CD14-positive monocyte (primary cell): ENCODE data around the gene EPSTI1. TPM values are rescaled to one million over a fixed set of nuclear protein-coding genes. Genes with fewer than 3 reads are reported as not detected.

Experiments used
- DNase-seq, 3 donors: peaks; one replicate each; pipeline ENCODE4 v3.0.0-alpha.2; 2011 to 2022
- H2AFZ ChIP-seq: 2 replicates; pipeline ENCODE4 v1.6.0; 2012; ENCODE audit warnings: mild to moderate bottlenecking, low read depth, low read length, inconsistent platforms; ENCODE audit not compliant: insufficient read depth, poor library complexity, severe bottlenecking
- H3K27ac ChIP-seq, 2 donors: 1 replicate in 1 of 2; 2 replicates in 1 of 2; pipeline ENCODE4 v1.5.1; 2012 to 2013; ENCODE audit warnings: low read length in 2 of 2, control low read depth in 1 of 2, inconsistent platforms in 1 of 2, low read depth in 1 of 2, mild to moderate bottlenecking in 1 of 2
- H3K27me3 ChIP-seq, 2 donors: one replicate each; pipeline versions ENCODE4 v1.6.0 to v1.6.1; 2011 to 2013; ENCODE audit warnings: low read length in 2 of 2; ENCODE audit not compliant: control insufficient read depth in 2 of 2, insufficient read depth in 2 of 2
- H3K36me3 ChIP-seq, 2 donors: replicated peaks in 1 of 2; 1 replicate in 1 of 2; 2 replicates in 1 of 2; pipeline versions ENCODE4 v1.5.1 to v1.6.1; 2012 to 2013; ENCODE audit warnings: low read length in 2 of 2, control low read depth in 1 of 2, inconsistent platforms in 1 of 2, mild to moderate bottlenecking in 1 of 2; ENCODE audit not compliant: insufficient read depth in 2 of 2, control insufficient read depth in 1 of 2
- H3K4me1 ChIP-seq, 2 donors: 1 replicate in 1 of 2; 2 replicates in 1 of 2; pipeline versions ENCODE4 v1.5.1 to v1.6.1; 2012 to 2013; ENCODE audit warnings: low read length in 2 of 2, control low read depth in 1 of 2, inconsistent platforms in 1 of 2, mild to moderate bottlenecking in 1 of 2, moderate library complexity in 1 of 2; ENCODE audit not compliant: insufficient read depth in 2 of 2, control insufficient read depth in 1 of 2
- H3K4me2 ChIP-seq: replicated peaks from 2 replicates; pipeline ENCODE3; 2012; ENCODE audit warnings: low read length, moderate library complexity, mild to moderate bottlenecking; ENCODE audit not compliant: poor library complexity, severe bottlenecking; ENCODE audit errors: extremely low read depth
- H3K4me3 ChIP-seq, 3 experiments: fragments of 200-600 bp in 1 of 3; sonication (generic) in 1 of 3; replicated peaks in 1 of 3; 1 replicate in 2 of 3; 2 replicates in 1 of 3; pipeline ENCODE4 v1.5.1; 2011 to 2013; ENCODE audit warnings: low read length in 3 of 3, mild to moderate bottlenecking in 3 of 3, control low read depth in 2 of 3, low read depth in 2 of 3, inconsistent platforms in 1 of 3, moderate library complexity in 1 of 3
- H3K79me2 ChIP-seq: 2 replicates; pipeline ENCODE4 v1.6.0; 2012; ENCODE audit warnings: mild to moderate bottlenecking, control low read depth, inconsistent platforms, low read length, moderate library complexity; ENCODE audit not compliant: insufficient read depth
- H3K9ac ChIP-seq: 2 replicates; pipeline ENCODE4 v1.6.0; 2017; ENCODE audit warnings: low read length, mild to moderate bottlenecking; ENCODE audit not compliant: insufficient read depth, poor library complexity, severe bottlenecking
- H3K9me3 ChIP-seq, 2 donors: replicated peaks in 1 of 2; 1 replicate in 1 of 2; 2 replicates in 1 of 2; pipeline versions ENCODE4 v1.5.1 to v1.6.1; 2012 to 2013; ENCODE audit warnings: low read length in 2 of 2, control low read depth in 1 of 2; ENCODE audit not compliant: control insufficient read depth in 1 of 2, insufficient read depth in 1 of 2
- H4K20me1 ChIP-seq: 2 replicates; pipeline ENCODE4 v1.6.0; 2012; ENCODE audit warnings: mild to moderate bottlenecking, low read length, control low read depth, moderate library complexity; ENCODE audit not compliant: insufficient read depth
- H3K27ac Mint-ChIP-seq, 7 donors: one replicate each; pipeline ENCODE4 v1.8.0; 2020; ENCODE audit warnings: mild to moderate bottlenecking in 7 of 7, mixed read lengths in 7 of 7, moderate library complexity in 6 of 7, inconsistent platforms in 2 of 7
- H3K27me3 Mint-ChIP-seq, 3 donors: one replicate each; pipeline ENCODE4 v1.8.0; 2021 to 2022; ENCODE audit warnings: low read depth in 3 of 3, mild to moderate bottlenecking in 3 of 3, mixed read lengths in 3 of 3, moderate library complexity in 3 of 3, inconsistent platforms in 1 of 3
- H3K36me3 Mint-ChIP-seq, 2 donors: one replicate each; pipeline ENCODE4 v1.8.0; 2020; ENCODE audit warnings: mixed read lengths in 2 of 2, inconsistent platforms in 1 of 2, mild to moderate bottlenecking in 1 of 2
- H3K4me1 Mint-ChIP-seq: one replicate; pipeline ENCODE4 v1.8.0; 2020; ENCODE audit warnings: mild to moderate bottlenecking, mixed read lengths
- H3K4me3 Mint-ChIP-seq, 2 donors: one replicate each; pipeline ENCODE4 v1.8.0; 2020; ENCODE audit warnings: mild to moderate bottlenecking in 2 of 2, mixed read lengths in 2 of 2, moderate library complexity in 1 of 2
- H3K9me3 Mint-ChIP-seq, 7 donors: one replicate each; pipeline ENCODE4 v1.8.0; 2020 to 2022; ENCODE audit warnings: mixed read lengths in 7 of 7, mild to moderate bottlenecking in 6 of 7, moderate library complexity in 6 of 7, inconsistent platforms in 2 of 7
- WGBS: methylation state at CpG from one replicate; pipeline ENCODE4 v1.1.5; 2013; ENCODE audit warnings: missing lambda C conversion rate; ENCODE audit not compliant: insufficient coverage; 5-methylcytosine and 5-hydroxymethylcytosine counted together
- intact Hi-C, 2 donors: fragments of 100-400 bp; cut with micrococcal nuclease; formaldehyde crosslinking; loops; one replicate each; pipeline versions ENCODE4 v1.15.0 to v1.15.1; 2023
- polyA plus RNA-seq, 3 donors: library from polyadenylated mRNA; depleted of rRNA in 1 of 3; unstranded in 2 of 3; stranded (reverse) in 1 of 3; fragments of 300-500 nt in 2 of 3; fragments of >200 nt in 1 of 3; fragmentation: Illumina TruSeq in 2 of 3; gene quantifications; 1 replicate in 2 of 3; 2 replicates in 1 of 3; pipeline ENCODE4 v1.2.3, GENCODE V29; 2012 to 2021
- TF ChIP-seq, protein P1 (sequence below): fragments of 200-600 bp; IDR thresholded peaks from one replicate; pipeline ENCODE4 v1.8.0; 2022; ENCODE audit warnings: antibody characterized with exemption, mild to moderate bottlenecking

Gene EPSTI1
- polyA plus RNA-seq, 3 donors = 14.6 to 19.9 (median 16.4) TPM

DNA sequence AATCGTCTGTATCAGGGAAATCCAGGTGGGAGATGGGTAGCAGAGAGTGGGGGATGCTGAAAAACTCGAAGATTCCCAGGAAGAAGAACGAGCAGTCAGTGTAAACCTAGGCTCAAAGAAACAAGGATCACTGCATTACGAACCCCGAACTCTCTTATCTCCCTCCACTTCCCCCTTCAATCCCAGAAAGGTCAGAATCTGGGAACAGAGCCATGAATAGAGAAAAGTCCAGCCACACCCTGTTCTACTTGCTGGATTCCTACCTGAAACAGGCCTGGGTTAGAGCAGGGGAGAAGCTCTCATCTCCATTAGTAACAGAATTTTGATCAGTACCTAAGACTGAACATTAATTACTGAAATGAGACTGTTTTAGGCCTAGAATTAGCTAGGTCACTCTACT lies 24.4 kb downstream of the EPSTI1 start:
- no peak overlapping the region for H3K9ac ChIP-seq
- Mint-ChIP-seq H3K36me3 (peaks cover 29 to 42% of the 10 kb centered on the region in 2 donors), H3K9me3 (no peaks in the 10 kb centered on the region), H3K4me3 (no peak overlapping the region), H3K27ac (no peak overlapping the region), H3K4me1 (peaks cover 23% of the 10 kb centered on the region), H3K27me3 (no peaks in the 10 kb centered on the region)
- H3K4me2 ChIP-seq = no peak overlapping the region
- H2AFZ ChIP-seq = no peak overlapping the region
- TF ChIP-seq, protein P1, sequence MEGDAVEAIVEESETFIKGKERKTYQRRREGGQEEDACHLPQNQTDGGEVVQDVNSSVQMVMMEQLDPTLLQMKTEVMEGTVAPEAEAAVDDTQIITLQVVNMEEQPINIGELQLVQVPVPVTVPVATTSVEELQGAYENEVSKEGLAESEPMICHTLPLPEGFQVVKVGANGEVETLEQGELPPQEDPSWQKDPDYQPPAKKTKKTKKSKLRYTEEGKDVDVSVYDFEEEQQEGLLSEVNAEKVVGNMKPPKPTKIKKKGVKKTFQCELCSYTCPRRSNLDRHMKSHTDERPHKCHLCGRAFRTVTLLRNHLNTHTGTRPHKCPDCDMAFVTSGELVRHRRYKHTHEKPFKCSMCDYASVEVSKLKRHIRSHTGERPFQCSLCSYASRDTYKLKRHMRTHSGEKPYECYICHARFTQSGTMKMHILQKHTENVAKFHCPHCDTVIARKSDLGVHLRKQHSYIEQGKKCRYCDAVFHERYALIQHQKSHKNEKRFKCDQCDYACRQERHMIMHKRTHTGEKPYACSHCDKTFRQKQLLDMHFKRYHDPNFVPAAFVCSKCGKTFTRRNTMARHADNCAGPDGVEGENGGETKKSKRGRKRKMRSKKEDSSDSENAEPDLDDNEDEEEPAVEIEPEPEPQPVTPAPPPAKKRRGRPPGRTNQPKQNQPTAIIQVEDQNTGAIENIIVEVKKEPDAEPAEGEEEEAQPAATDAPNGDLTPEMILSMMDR = no peak
- DNase-seq = no peak
- peaks cover 26 to 48% of the 10 kb centered on the region in 2 donors for H3K36me3 ChIP-seq
- peaks cover 3% of the 10 kb centered on the region for H4K20me1 ChIP-seq
- H3K79me2 ChIP-seq = no peaks in the 10 kb centered on the region
- peaks cover 0 to 3% of the 10 kb centered on the region in 2 donors for H3K4me1 ChIP-seq
- 95% methylated on average over 2 of the region's 5 CpGs for WGBS
- H3K27ac ChIP-seq = no peak overlapping the region
- intact Hi-C loops = loop anchor here in 1 of 2 donors (10.0 kb wide), 1 partner anchor 907 kb away; the partner anchor contains the start of genes CCDC122 and LACC1
- no peak overlapping the region for H3K4me3 ChIP-seq
- H3K27me3 ChIP-seq = no peaks in the 10 kb centered on the region
- no peaks in the 10 kb centered on the region for H3K9me3 ChIP-seq

DNA sequence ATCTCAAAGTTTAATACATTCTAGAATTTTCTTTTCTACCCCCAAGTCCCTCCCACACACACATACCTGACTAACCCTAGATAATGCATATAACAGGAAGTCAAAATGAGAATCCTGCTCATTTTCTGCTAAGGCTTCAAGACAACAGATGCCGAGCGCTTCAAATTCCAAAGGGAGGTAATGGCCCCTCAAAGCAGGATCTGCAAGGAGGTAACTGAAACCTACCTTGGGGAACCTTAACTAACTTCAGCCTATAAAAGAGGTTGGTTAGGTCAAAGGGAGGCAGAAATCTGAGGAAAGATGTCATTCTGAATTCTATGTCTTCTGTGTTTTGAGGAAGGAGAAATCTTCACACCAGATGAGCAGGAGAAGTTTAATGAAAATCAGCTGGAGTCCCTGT lies 26.8 kb downstream of the EPSTI1 start:
- no peak for DNase-seq
- no peak overlapping the region for H3K4me3 Mint-ChIP-seq
- no peak overlapping the region for H3K27ac ChIP-seq
- H3K79me2 ChIP-seq = no peaks in the 10 kb centered on the region
- no peaks in the 10 kb centered on the region for H3K9me3 Mint-ChIP-seq
- H3K9ac ChIP-seq = no peak overlapping the region
- no peaks in the 10 kb centered on the region for H3K27me3 ChIP-seq
- intact Hi-C loops = loop anchor here in 1 of 2 donors (10.0 kb wide), 1 partner anchor 910 kb away; the partner anchor contains the start of genes CCDC122 and LACC1
- TF ChIP-seq, protein P1 = no peak
- no peak overlapping the region for H3K27ac Mint-ChIP-seq
- peaks cover 6% of the 10 kb centered on the region for H3K4me1 Mint-ChIP-seq
- H3K4me1 ChIP-seq = no peaks in the 10 kb centered on the region
- WGBS = 50% methylated on average over 2 of the region's 2 CpGs
- H3K36me3 ChIP-seq = peaks cover 41 to 72% of the 10 kb centered on the region in 2 donors
- H3K9me3 ChIP-seq = no peaks in the 10 kb centered on the region
- H4K20me1 ChIP-seq = peaks cover 8% of the 10 kb centered on the region
- H3K4me2 ChIP-seq = no peak overlapping the region
- no peaks in the 10 kb centered on the region for H3K27me3 Mint-ChIP-seq
- peaks cover 45 to 58% of the 10 kb centered on the region in 2 donors for H3K36me3 Mint-ChIP-seq
- H2AFZ ChIP-seq = no peak overlapping the region
- no peak overlapping the region for H3K4me3 ChIP-seq
